ENCODE measurements around the gene KIAA0753. TPM values are rescaled to one million over a fixed set of nuclear protein-coding genes. Genes with fewer than 3 reads are reported as not detected.
"Not testable (repeated sequence)": the region's sequence is repeated elsewhere in the genome, so short reads cannot be mapped to it uniquely, and the experiment has no call there.

KIAA0753 gene
- total RNA-seq, 2 experiments from 2014 or later, result 16.3 to 17.6 TPM

- CTCF ChIA-PET, result no interaction called here
- no peak for DNase-seq
- H3K36me3 Mint-ChIP-seq (ENCODE audit: low read depth), result peaks cover 23% of the 10 kb centered on the region
- no peaks in the 10 kb centered on the region for H3K9me3 Mint-ChIP-seq
- H3K4me1 Mint-ChIP-seq, result peaks cover under 1% of the 10 kb centered on the region
- no peaks in the 10 kb centered on the region for H3K27me3 Mint-ChIP-seq
- POLR2A ChIA-PET, result no interaction called here
- H3K27ac Mint-ChIP-seq, result no peak overlapping the region
- H3K4me3 Mint-ChIP-seq, result no peak overlapping the region
Measured at GRCh38 chr17:6597727-6598126, 42.8 kb downstream of the KIAA0753 start.

GRCh38 chr17:6596941-6597340 lies 43.6 kb downstream of the KIAA0753 start:
- Mint-ChIP-seq H3K27me3 (no peaks in the 10 kb centered on the region), H3K27ac (no peak overlapping the region), H3K4me3 (no peak overlapping the region), H3K9me3 (no peaks in the 10 kb centered on the region), H3K36me3 (ENCODE audit: low read depth) (peaks cover 21% of the 10 kb centered on the region), H3K4me1 (no peaks in the 10 kb centered on the region)
- POLR2A ChIA-PET, result no interaction called here
- CTCF ChIA-PET, result no interaction called here
- DNase-seq, result no peak

GRCh38 chr17:6596511-6596910 lies 44.0 kb downstream of the KIAA0753 start:
- Mint-ChIP-seq H3K36me3 (ENCODE audit: low read depth) (peaks cover 20% of the 10 kb centered on the region), H3K27me3 (no peaks in the 10 kb centered on the region), H3K27ac (no peak overlapping the region), H3K9me3 (no peaks in the 10 kb centered on the region), H3K4me1 (no peaks in the 10 kb centered on the region), H3K4me3 (no peak overlapping the region)
- DNase-seq, result no peak
- ChIA-PET POLR2A (no interaction called here), CTCF (no interaction called here)

- Mint-ChIP-seq H3K9me3 (no peaks in the 10 kb centered on the region), H3K27me3 (no peaks in the 10 kb centered on the region), H3K4me1 (no peaks in the 10 kb centered on the region), H3K36me3 (ENCODE audit: low read depth) (peaks cover 18% of the 10 kb centered on the region), H3K27ac (no peak overlapping the region), H3K4me3 (no peak overlapping the region)
- POLR2A ChIA-PET, result no interaction called here
- CTCF ChIA-PET, result no interaction called here
- no peak for DNase-seq
Measured at GRCh38 chr17:6596081-6596480, 44.4 kb downstream of the KIAA0753 start.

GRCh38 chr17:6593371-6593770 lies 47.1 kb downstream of the KIAA0753 start:
- POLR2A ChIA-PET, H3K27ac Mint-ChIP-seq, H3K4me1 Mint-ChIP-seq, H3K27me3 Mint-ChIP-seq, H3K9me3 Mint-ChIP-seq, H3K4me3 Mint-ChIP-seq, CTCF ChIA-PET, DNase-seq: not testable (repeated sequence)
- peaks cover 25% of the 10 kb centered on the region for H3K36me3 Mint-ChIP-seq (ENCODE audit: low read depth)

- no peak for DNase-seq
- no peaks in the 10 kb centered on the region for H3K4me1 Mint-ChIP-seq
- POLR2A ChIA-PET, result no interaction called here
- no peaks in the 10 kb centered on the region for H3K9me3 Mint-ChIP-seq
- CTCF ChIA-PET, result no interaction called here
- H3K36me3 Mint-ChIP-seq (ENCODE audit: low read depth), result peaks cover 34% of the 10 kb centered on the region
- H3K27ac Mint-ChIP-seq, result no peak overlapping the region
- no peaks in the 10 kb centered on the region for H3K27me3 Mint-ChIP-seq
- no peak overlapping the region for H3K4me3 Mint-ChIP-seq
Measured at GRCh38 chr17:6592173-6592572, 48.3 kb downstream of the KIAA0753 start.

- Mint-ChIP-seq H3K27me3 (no peaks in the 10 kb centered on the region), H3K4me3 (no peak overlapping the region), H3K9me3 (no peaks in the 10 kb centered on the region), H3K4me1 (no peaks in the 10 kb centered on the region), H3K36me3 (ENCODE audit: low read depth) (peaks cover 36% of the 10 kb centered on the region), H3K27ac (no peak overlapping the region)
- ChIA-PET POLR2A (no interaction called here), CTCF (interaction anchor here (0.6 kb wide), 1 partner anchor 15 kb away, joined by 3 read pairs; no protein-coding TSS in a partner anchor)
- DNase-seq, result no peak
Measured at GRCh38 chr17:6591599-6592158, 48.8 kb downstream of the KIAA0753 start.

GRCh38 chr17:6589266-6589946 lies 51.1 kb downstream of the KIAA0753 start:
- no peaks in the 10 kb centered on the region for H3K9me3 Mint-ChIP-seq
- no peak overlapping the region for H3K4me3 Mint-ChIP-seq
- no peaks in the 10 kb centered on the region for H3K27me3 Mint-ChIP-seq
- ChIA-PET CTCF (no interaction called here), POLR2A (no interaction called here)
- H3K4me1 Mint-ChIP-seq, result no peaks in the 10 kb centered on the region
- no peak for DNase-seq
- no peak overlapping the region for H3K27ac Mint-ChIP-seq
- peaks cover 53% of the 10 kb centered on the region for H3K36me3 Mint-ChIP-seq (ENCODE audit: low read depth)

GRCh38 chr17:6588165-6588564 lies 52.3 kb downstream of the KIAA0753 start:
- peaks cover 2% of the 10 kb centered on the region for H3K9me3 Mint-ChIP-seq
- H3K4me3 Mint-ChIP-seq, result no peak overlapping the region
- DNase-seq, result no peak
- CTCF ChIA-PET, result no interaction called here
- H3K27me3 Mint-ChIP-seq, result no peaks in the 10 kb centered on the region
- no peak overlapping the region for H3K27ac Mint-ChIP-seq
- POLR2A ChIA-PET, result no interaction called here
- H3K36me3 Mint-ChIP-seq (ENCODE audit: low read depth), result peaks cover 61% of the 10 kb centered on the region
- H3K4me1 Mint-ChIP-seq, result no peaks in the 10 kb centered on the region

- no peak overlapping the region for H3K27ac Mint-ChIP-seq
- no peaks in the 10 kb centered on the region for H3K27me3 Mint-ChIP-seq
- peaks cover 2% of the 10 kb centered on the region for H3K9me3 Mint-ChIP-seq
- peaks cover 67% of the 10 kb centered on the region for H3K36me3 Mint-ChIP-seq (ENCODE audit: low read depth)
- H3K4me3 Mint-ChIP-seq, result no peak overlapping the region
- ChIA-PET POLR2A (no interaction called here), CTCF (no interaction called here)
- H3K4me1 Mint-ChIP-seq, result no peaks in the 10 kb centered on the region
- no peak for DNase-seq
Measured at GRCh38 chr17:6587310-6587709, 53.2 kb downstream of the KIAA0753 start.

GRCh38 chr17:6583411-6583810 lies 57.1 kb downstream of the KIAA0753 start:
- CTCF ChIA-PET, result no interaction called here
- Mint-ChIP-seq H3K27me3 (no peaks in the 10 kb centered on the region), H3K27ac (no peak overlapping the region), H3K9me3 (peaks cover 2% of the 10 kb centered on the region), H3K36me3 (ENCODE audit: low read depth) (peaks cover 53% of the 10 kb centered on the region), H3K4me1 (no peaks in the 10 kb centered on the region), H3K4me3 (no peak overlapping the region)
- no peak for DNase-seq
- POLR2A ChIA-PET, result no interaction called here

- no peak for DNase-seq
- Mint-ChIP-seq H3K9me3 (peaks cover 2% of the 10 kb centered on the region), H3K36me3 (ENCODE audit: low read depth) (peaks cover 34% of the 10 kb centered on the region), H3K27ac (no peak overlapping the region), H3K27me3 (no peaks in the 10 kb centered on the region), H3K4me1 (peaks cover 3% of the 10 kb centered on the region), H3K4me3 (no peak overlapping the region)
- ChIA-PET CTCF (no interaction called here), POLR2A (no interaction called here)
Measured at GRCh38 chr17:6580625-6581024, 59.9 kb downstream of the KIAA0753 start.

- H3K9me3 Mint-ChIP-seq, result peaks cover 2% of the 10 kb centered on the region
- ChIA-PET POLR2A (no interaction called here), CTCF (no interaction called here)
- no peak overlapping the region for H3K27ac Mint-ChIP-seq
- no peaks in the 10 kb centered on the region for H3K27me3 Mint-ChIP-seq
- no peak for DNase-seq
- peaks cover 14% of the 10 kb centered on the region for H3K36me3 Mint-ChIP-seq (ENCODE audit: low read depth)
- H3K4me3 Mint-ChIP-seq, result no peak overlapping the region
- H3K4me1 Mint-ChIP-seq, result peaks cover 14% of the 10 kb centered on the region
Measured at GRCh38 chr17:6578491-6578890, 62.0 kb downstream of the KIAA0753 start.

GRCh38 chr17:6577686-6578263 lies 62.7 kb downstream of the KIAA0753 start:
- Mint-ChIP-seq H3K4me3 (no peak overlapping the region), H3K4me1 (peaks cover 14% of the 10 kb centered on the region), H3K36me3 (ENCODE audit: low read depth) (peaks cover 7% of the 10 kb centered on the region), H3K27me3 (no peaks in the 10 kb centered on the region), H3K9me3 (no peaks in the 10 kb centered on the region), H3K27ac (no peak overlapping the region)
- ChIA-PET CTCF (no interaction called here), POLR2A (no interaction called here)
- DNase-seq, result no peak
